GM18499 (cell line): ENCODE data around the gene NLGN1.

Experiments
- ATAC-seq: cut with Tn5 transposase; IDR thresholded peaks from one replicate; pipeline ENCODE4 v1.9.1; 2021; ENCODE audit warnings: moderate number of reproducible peaks; ENCODE audit not compliant: insufficient read depth, unreplicated experiment

Gene NLGN1

GRCh38 chr3:173938616-173939015 is 541.1 kb downstream of the NLGN1 start:
- no peak for ATAC-seq

- ATAC-seq, result no peak
These were observed 541.8 kb downstream of the NLGN1 start for GRCh38 chr3:173939331-173939730.

GRCh38 chr3:173943264-173943663 is 545.7 kb downstream of the NLGN1 start:
- no peak for ATAC-seq

DNA sequence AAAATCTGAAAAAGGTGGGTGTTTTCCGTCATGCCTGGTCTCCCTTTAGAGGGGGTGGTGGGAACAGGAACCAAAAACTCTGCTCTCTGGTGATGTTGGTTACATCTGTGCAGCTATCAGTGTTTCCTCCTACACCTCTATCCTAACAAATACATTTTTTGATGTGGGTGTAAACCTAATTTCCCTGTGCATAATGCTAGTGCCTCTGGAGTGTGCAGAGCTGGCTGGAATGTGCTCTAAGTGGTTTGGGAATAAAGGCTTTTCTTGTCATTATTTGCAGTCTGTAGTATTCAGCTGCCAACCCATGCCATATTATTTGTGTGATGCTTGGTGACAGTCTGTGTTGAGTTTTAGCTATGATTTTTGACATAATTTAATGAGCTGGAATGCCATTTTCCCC is 547.6 kb downstream of the NLGN1 start:
- no peak for ATAC-seq

GRCh38 chr3:173945806-173946205 is 548.3 kb downstream of the NLGN1 start:
- no peak for ATAC-seq

- ATAC-seq, result no peak
These were observed 557.1 kb downstream of the NLGN1 start for GRCh38 chr3:173954647-173955046.

DNA sequence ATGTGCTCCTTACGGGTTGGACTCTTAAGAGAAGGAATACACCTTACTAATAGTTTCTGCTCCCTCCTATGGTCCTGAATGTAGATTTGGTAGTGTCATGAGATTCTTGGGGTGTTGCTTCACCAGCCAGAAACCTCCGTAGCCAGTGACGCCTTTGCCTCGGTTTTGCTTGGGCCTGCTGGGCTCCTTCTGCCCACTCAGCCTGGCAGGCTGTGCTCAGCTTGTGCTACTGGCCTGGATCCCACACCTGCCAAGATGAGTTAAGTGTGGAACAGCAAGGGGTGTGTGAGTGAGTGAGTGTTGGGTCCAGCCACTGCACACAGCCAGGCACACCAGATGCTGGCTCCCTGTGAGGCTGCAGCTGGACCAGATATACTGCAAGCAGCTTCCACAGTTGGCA is 560.1 kb downstream of the NLGN1 start:
- no peak for ATAC-seq

DNA sequence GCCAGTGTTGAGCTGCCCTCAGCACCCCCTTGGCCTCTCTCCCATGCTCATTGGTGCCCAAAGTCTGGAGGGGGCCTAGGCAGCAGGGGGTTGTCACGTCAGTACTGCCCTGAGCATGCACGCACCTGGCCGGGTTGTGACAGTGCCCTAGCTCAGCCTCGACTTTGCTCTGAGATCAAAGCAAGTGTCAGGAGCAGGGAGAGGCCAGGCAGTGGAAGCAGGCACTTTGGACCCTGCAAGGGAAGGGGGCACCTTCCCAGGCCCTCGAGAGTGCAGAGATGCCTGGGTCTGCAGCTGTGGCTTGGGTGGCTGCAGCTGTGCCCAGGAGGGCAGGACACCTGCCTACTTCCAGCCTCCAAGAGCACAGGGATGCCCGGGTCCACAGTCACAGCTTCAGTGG is 561.3 kb downstream of the NLGN1 start:
- no peak for ATAC-seq

- no peak for ATAC-seq
These were observed 572.7 kb downstream of the NLGN1 start for GRCh38 chr3:173970281-173970680.

GRCh38 chr3:173976281-173976680 is 578.7 kb downstream of the NLGN1 start:
- ATAC-seq, result no peak

GRCh38 chr3:173977747-173978146 is 580.2 kb downstream of the NLGN1 start:
- ATAC-seq, result no peak

- ATAC-seq, result no peak
These were observed 585.8 kb downstream of the NLGN1 start for GRCh38 chr3:173983343-173983742.

- no peak for ATAC-seq
These were observed 589.4 kb downstream of the NLGN1 start for GRCh38 chr3:173986861-173987410.

DNA sequence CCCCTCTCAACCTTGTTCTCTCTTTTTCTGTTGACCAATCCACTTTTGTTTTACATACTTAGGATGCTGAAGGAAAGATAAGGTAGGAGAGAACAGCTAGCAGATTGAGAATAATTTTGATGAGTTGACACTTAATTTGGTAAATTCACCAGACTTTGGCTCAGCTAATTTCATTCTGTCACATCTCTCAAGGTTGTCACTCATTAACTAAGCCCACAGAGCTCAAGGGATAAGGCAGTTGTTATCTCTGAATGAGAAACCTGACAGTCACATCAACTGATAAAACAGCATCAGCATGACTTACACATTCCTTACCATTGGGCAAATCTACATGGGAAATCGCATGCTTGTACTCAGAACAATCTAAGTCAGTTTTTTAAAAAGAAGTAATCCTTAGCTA is 591.4 kb downstream of the NLGN1 start:
- no peak for ATAC-seq

GRCh38 chr3:173992416-173992815 is 594.9 kb downstream of the NLGN1 start:
- ATAC-seq, result no peak

GRCh38 chr3:173993299-173993698 is 595.8 kb downstream of the NLGN1 start:
- ATAC-seq, result no peak

- no peak for ATAC-seq
These were observed 603.1 kb downstream of the NLGN1 start for GRCh38 chr3:174000675-174001074.

DNA sequence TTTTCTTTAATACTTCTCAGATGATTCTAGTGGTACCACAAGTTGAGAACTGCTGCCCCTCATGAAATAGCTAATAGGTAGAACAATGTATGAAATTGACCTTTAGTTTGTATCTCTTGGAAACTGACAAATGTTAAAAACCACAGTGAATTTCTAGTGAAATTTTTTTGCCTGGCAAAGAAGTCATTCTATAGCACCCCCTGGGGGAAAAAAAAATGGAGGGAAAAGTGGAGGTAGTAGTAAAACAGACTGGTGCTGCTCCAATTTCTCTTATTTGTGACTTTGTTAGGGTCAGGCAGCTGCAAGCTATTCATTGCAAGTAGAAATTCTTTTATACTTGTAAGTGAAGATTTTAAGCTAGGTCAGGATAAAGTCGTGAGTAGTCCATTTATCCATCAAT is 605.0 kb downstream of the NLGN1 start:
- ATAC-seq, result no peak

DNA sequence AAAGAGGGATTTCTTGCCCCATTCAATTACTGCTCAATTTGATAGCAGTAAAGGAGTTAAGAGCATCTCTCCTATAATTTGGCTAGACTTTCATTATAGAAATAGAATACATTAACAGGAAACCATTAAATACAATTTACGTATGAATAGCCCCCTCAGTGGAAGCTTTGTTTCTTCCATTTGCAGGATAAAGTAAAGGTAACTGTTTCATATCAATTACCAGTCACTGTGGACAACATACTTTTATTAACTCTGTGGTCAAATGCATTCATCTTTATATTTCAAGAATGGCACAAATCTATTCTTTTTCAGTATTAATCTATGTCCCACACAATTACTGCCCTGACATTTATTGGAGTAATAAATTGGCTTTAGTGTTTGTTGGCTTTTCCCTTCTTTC is 613.4 kb downstream of the NLGN1 start:
- no peak for ATAC-seq

DNA sequence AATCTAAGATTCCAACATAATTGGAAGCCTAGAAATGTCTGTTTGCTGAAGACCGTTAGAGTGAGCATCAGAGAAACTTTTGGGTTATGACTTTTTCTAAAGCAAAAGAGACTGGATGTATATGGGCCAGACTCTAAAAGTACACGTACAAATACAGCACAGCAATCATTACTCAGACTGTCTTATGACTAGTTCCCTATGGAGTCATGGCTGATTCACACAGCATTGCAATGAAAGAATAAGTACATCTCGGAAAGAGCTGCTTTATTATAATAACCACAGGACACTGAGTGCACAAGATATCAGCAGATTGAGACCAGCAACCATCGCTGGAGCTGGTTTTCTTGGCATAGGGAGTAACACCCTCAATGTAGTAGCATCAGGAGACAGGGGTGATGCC is 618.6 kb downstream of the NLGN1 start:
- no peak for ATAC-seq

- no peak for ATAC-seq
These were observed 622.6 kb downstream of the NLGN1 start for GRCh38 chr3:174020156-174020555.

DNA sequence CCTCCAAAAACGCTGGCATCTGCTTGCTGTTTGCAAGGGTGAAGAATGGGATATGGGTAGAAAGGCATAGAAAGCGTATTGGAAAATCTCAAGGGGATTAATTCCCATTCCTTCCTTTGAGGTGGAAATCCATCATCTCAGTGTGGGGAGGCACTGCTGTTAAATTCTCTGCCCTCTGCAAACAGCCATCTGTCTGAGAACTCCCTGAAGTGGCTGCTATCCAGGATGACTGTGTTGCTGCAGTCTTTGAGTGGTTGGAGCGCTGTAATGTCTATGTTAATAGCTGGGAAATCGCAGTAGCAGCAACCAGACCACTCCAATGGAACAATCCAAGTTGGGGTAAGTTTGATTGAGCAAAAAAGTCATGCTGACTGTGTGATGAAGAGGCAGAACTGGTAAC is 625.9 kb downstream of the NLGN1 start:
- ATAC-seq, result no peak

- no peak for ATAC-seq
These were observed 631.1 kb downstream of the NLGN1 start for GRCh38 chr3:174028673-174029072.
